ENCODE data around the gene BTRC. TPM values are rescaled to one million over a fixed set of nuclear protein-coding genes. Genes with fewer than 3 reads are reported as not detected.

Gene BTRC
- total RNA-seq, 4 donors from 2014 or later: 14.7 to 23.0 (median 16.8) TPM

DNA sequence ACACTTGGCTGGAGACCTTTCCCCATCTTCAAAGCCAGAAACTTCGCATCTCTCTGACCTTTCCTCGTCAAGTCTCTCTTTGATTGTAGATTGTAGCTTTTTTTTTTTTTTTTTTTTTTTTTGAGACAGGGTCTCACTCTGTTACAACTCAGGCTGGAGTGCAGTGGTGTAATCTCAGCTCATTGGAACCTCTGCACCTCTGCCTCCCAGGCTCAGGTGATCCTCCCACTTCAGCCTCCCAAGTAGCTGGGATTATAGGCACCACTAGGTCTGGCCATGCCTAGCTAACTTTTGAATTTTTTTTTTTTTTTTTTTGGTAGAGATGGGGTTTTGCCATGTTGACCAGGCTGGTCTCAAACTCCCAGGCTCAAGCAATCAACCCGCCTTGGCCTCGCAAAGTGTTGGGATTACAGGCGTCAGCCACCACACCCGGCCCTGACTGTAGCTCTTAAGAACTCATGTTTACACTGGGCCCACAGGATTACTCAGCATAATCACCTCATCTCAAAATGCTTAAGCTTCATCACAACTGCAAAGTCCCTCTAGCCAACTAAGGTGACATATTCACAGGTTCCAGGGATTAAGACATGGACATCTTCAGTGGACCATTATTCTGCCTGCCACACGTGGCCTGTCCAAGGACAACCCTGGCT, 222.4 kb downstream of the BTRC start:
- 85 to 87% methylated on average over 7 of the region's 7 CpGs for WGBS, 2 donors

DNA sequence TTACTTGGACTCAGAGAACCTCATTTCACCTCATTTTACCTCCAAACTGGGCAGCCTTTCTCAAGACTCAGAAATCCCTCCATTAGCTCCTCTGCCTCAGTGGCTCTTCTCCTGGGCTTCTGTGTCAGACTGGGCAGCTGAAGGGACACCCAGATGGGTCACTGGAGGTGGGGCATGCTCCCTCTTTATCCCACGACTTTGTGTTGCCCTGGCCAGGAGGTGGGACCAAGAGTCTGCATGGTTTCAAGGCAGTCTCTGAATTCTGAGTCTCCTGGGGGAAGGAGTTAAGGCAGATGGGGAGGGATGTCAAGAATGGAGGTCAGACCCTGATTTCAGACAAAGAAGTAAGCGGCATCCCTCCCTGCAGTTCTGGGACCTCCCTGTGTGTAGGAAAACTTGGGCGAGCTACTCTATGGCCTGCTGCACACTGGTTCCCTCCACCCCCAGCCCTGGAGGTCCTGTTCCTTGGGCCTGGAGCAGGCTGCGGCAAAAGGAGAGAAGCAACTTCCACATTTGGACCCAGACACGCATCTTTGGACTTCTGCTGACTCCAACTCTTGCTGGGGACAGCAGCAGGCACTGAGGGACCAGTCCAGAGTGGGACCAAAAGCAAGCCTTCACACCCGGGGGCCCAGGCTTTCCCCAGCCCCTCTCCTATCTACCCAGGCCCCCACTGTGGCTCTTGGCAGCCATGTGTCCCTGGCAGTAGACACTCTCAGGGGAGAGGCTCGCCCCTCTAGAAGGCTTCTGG, 223.3 kb downstream of the BTRC start:
- 84 to 95% methylated on average over 4 to 7 of the region's 7 CpGs for WGBS, 2 donors
- TF ChIP-seq, protein P1, sequence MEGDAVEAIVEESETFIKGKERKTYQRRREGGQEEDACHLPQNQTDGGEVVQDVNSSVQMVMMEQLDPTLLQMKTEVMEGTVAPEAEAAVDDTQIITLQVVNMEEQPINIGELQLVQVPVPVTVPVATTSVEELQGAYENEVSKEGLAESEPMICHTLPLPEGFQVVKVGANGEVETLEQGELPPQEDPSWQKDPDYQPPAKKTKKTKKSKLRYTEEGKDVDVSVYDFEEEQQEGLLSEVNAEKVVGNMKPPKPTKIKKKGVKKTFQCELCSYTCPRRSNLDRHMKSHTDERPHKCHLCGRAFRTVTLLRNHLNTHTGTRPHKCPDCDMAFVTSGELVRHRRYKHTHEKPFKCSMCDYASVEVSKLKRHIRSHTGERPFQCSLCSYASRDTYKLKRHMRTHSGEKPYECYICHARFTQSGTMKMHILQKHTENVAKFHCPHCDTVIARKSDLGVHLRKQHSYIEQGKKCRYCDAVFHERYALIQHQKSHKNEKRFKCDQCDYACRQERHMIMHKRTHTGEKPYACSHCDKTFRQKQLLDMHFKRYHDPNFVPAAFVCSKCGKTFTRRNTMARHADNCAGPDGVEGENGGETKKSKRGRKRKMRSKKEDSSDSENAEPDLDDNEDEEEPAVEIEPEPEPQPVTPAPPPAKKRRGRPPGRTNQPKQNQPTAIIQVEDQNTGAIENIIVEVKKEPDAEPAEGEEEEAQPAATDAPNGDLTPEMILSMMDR (IDR thresholded peaks at IDR 0.05): no peak
- no peak for TF ChIP-seq POLR2A (IDR thresholded peaks at IDR 0.05)
- no peak for DNase-seq (ENCODE audit: low spot score in 2 of 2)
- no peak overlapping the region for H3K4me3 ChIP-seq (ENCODE audit: low read depth, poor library complexity, severe bottlenecking)
- intact Hi-C loops (cut with DNase I; ENCODE audit: low total_unique reads): no loop called here

More for the DNA sequence above, 222.4 kb downstream of the BTRC start:
- H3K4me3 ChIP-seq (ENCODE audit: low read depth, poor library complexity, severe bottlenecking): no peak overlapping the region
- intact Hi-C loops (cut with DNase I; ENCODE audit: low total_unique reads): no loop called here
- DNase-seq (ENCODE audit: low spot score in 2 of 2): no peak
- TF ChIP-seq POLR2A (IDR thresholded peaks at IDR 0.05): no peak
- TF ChIP-seq, protein P1 (IDR thresholded peaks at IDR 0.05): no peak

DNA sequence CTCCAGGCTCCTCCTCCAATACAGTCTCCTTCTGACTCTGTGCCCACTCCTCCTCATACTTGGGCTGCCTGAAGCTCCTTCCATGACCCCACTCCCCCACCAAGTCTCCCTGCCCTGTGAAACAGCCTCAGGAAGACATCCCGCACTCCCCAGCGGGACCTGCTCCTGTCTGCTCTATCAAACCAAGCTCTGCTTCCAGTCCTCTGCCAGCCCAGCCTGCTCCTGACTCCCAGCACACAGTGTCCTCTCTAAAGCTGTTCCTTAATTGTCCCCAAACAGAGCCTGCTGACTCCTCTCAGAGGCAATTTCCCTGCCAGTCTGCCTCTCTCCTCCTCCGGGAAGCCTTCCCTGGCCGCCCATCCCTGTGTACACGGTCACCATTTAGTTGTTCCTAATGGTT, 224.2 kb downstream of the BTRC start:
- 94 to 95% methylated on average over 5 of the region's 5 CpGs for WGBS, 2 donors
- no peak for TF ChIP-seq POLR2A (IDR thresholded peaks at IDR 0.05)
- TF ChIP-seq, protein P1 (IDR thresholded peaks at IDR 0.05): no peak

DNA sequence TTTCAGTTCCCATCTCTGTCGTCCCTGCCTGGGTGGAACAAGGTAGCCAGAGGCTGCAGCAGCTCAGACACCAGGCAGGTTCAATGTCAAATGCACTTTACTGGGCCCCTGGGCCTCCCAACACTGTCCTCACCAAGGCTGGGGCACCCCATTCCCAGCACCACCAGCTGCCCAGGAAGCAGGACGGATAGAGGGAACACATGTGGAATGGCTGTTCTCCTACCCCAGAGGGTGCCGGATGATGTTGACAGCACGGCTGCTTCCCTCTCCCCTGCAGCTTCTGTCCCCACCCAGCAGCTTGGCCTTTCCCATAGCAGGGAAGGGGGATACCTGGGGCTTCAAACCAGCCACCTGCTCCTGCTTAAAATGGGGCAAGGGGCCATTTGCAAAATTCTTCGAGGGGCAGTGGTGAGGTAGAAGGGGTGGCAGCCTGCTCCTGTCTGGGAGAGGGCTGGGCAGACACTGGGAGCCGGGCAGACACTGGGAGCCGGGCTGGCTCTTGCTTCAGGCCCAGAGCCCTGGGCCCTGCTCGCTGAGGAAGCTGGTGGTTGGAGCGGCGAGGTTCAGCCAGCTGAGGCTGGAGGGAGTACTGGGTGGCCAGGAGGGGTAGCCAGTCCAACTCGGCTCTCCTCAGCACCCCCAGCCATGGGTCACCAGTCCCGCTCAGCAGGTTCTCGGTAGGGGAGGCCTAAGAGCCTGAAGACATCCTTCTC, 225.0 kb downstream of the BTRC start:
- 89 to 92% methylated on average over 13 of the region's 13 CpGs for WGBS, 2 donors
- H3K4me3 ChIP-seq (ENCODE audit: low read depth, poor library complexity, severe bottlenecking): no peak overlapping the region
- no peak for DNase-seq (ENCODE audit: low spot score in 2 of 2)
- intact Hi-C loops (cut with DNase I; ENCODE audit: low total_unique reads): no loop called here
- no peak for TF ChIP-seq POLR2A (IDR thresholded peaks at IDR 0.05)
- TF ChIP-seq, protein P1 (IDR thresholded peaks at IDR 0.05): no peak

More for the DNA sequence above, 224.2 kb downstream of the BTRC start:
- DNase-seq (ENCODE audit: low spot score in 2 of 2): no peak
- no peak overlapping the region for H3K4me3 ChIP-seq (ENCODE audit: low read depth, poor library complexity, severe bottlenecking)
- intact Hi-C loops (cut with DNase I; ENCODE audit: low total_unique reads): no loop called here

DNA sequence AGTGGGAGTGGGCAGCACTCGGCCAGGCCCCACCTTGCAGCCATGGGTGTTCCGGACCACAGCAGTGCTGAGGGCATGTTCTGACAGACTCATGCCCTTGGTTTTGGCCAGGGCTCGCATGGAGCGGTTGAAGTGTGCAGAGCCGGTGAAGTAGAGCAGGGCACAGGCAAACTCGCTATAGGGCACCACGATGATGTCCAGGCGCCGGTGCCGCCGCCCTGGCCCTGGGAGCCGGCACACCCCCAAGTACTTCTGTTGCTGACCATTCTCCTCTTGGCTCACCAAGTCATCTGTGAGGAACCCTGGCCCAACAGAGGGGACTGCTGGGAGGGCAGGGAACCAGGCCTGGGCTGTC, 225.5 kb downstream of the BTRC start:
- TF ChIP-seq, protein P1 (IDR thresholded peaks at IDR 0.05): no peak
- TF ChIP-seq POLR2A (IDR thresholded peaks at IDR 0.05): no peak
- DNase-seq (ENCODE audit: low spot score in 2 of 2): no peak
- WGBS, 2 donors: 92 to 97% methylated on average over 11 to 12 of the region's 12 CpGs
- H3K4me3 ChIP-seq (ENCODE audit: low read depth, poor library complexity, severe bottlenecking): no peak overlapping the region
- intact Hi-C loops (cut with DNase I; ENCODE audit: low total_unique reads): no loop called here

Measured in lower leg skin (tissue), 4 donors.